Upper lobe of left lung (tissue), 6 donors: ENCODE data around the gene ARHGAP31. TPM values are rescaled to one million over a fixed set of nuclear protein-coding genes. Genes with fewer than 3 reads are reported as not detected.
"Not testable (repeated sequence)": the region's sequence is repeated elsewhere in the genome, so short reads cannot be mapped to it uniquely, and the experiment has no call there.

ENCODE experiments used
- ATAC-seq, 2 donors: fragments of 200-7000 bp; cut with Tn5 transposase; one replicate each; pipeline ENCODE4 v1.9.1; 2022; ENCODE audit warnings: mild to moderate bottlenecking in 2 of 2, moderate library complexity in 2 of 2; ENCODE audit not compliant: low FRiP score in 2 of 2
- DNase-seq, 2 donors: peaks; one replicate each; pipeline ENCODE4 v3.0.0-alpha.2; 2019 to 2020
- H3K27ac ChIP-seq, 4 donors: fragments of 200-600 bp; sonication (generic); one replicate each; pipeline ENCODE4 v1.5.1; 2016 to 2019
- H3K27me3 ChIP-seq, 4 donors: fragments of 200-600 bp; sonication (generic); one replicate each; pipeline ENCODE4 v1.5.1; 2017 to 2019
- H3K36me3 ChIP-seq, 4 donors: fragments of 200-600 bp; sonication (generic); one replicate each; pipeline ENCODE4 v1.5.1; 2016 to 2019
- H3K4me1 ChIP-seq, 4 donors: fragments of 200-600 bp; sonication (generic); one replicate each; pipeline ENCODE4 v1.5.1; 2018 to 2019
- H3K4me3 ChIP-seq, 4 donors: fragments of 200-600 bp; sonication (generic); one replicate each; pipeline ENCODE4 v1.5.1; 2017 to 2019; ENCODE audit warnings: mild to moderate bottlenecking in 2 of 4, moderate library complexity in 1 of 4
- H3K9me3 ChIP-seq, 4 donors: fragments of 200-600 bp; sonication (generic); one replicate each; pipeline ENCODE4 v1.5.1; 2018 to 2019
- CTCF ChIP-seq, 6 experiments: fragments of 450-650 bp in 4 of 6; fragments of 200-600 bp in 2 of 6; sonication (generic) in 2 of 6; IDR thresholded peaks; one replicate each; pipeline ENCODE4 v1.5.1; 2016 to 2019; ENCODE audit warnings: antibody characterized with exemption in 6 of 6
- EP300 ChIP-seq, 4 donors: sonication (generic); formaldehyde crosslinking; IDR thresholded peaks; one replicate each; pipeline ENCODE4 v1.5.1; 2017; ENCODE audit warnings: antibody characterized with exemption in 4 of 4, control low read depth in 2 of 4
- POLR2A ChIP-seq, 4 donors: fragments of 450-650 bp; IDR thresholded peaks; one replicate each; pipeline ENCODE4 v1.5.1; 2016 to 2017; ENCODE audit warnings: antibody characterized with exemption in 4 of 4, mild to moderate bottlenecking in 2 of 4
- POLR2AphosphoS5 ChIP-seq, 2 donors: sonication (generic); formaldehyde crosslinking; IDR thresholded peaks; one replicate each; pipeline ENCODE4 v1.5.1; 2017; ENCODE audit warnings: antibody characterized with exemption in 2 of 2
- WGBS, 2 donors: methylation state at CpG; one replicate each; pipeline ENCODE4 v1.1.5; 2017 to 2018; 5-methylcytosine and 5-hydroxymethylcytosine counted together
- total RNA-seq, 6 donors: library from RNA; depleted of rRNA in 4 of 6; stranded (reverse); fragments of >200 nt in 4 of 6; gene quantifications; one replicate each; pipeline versions ENCODE4 v1.1.0 to v1.2.1, GENCODE V29; 2016 to 2021
- donor health status: DM: no; HTN: no; CAD: no; lungs with moderate emphysema.
- donor health status: DM: no; HTN: yes; CAD: no; lungs with severe emphysema.

ARHGAP31 gene
- total RNA-seq, 6 donors from 2014 or later: 47.1 to 91.0 (median 66.2) TPM

DNA sequence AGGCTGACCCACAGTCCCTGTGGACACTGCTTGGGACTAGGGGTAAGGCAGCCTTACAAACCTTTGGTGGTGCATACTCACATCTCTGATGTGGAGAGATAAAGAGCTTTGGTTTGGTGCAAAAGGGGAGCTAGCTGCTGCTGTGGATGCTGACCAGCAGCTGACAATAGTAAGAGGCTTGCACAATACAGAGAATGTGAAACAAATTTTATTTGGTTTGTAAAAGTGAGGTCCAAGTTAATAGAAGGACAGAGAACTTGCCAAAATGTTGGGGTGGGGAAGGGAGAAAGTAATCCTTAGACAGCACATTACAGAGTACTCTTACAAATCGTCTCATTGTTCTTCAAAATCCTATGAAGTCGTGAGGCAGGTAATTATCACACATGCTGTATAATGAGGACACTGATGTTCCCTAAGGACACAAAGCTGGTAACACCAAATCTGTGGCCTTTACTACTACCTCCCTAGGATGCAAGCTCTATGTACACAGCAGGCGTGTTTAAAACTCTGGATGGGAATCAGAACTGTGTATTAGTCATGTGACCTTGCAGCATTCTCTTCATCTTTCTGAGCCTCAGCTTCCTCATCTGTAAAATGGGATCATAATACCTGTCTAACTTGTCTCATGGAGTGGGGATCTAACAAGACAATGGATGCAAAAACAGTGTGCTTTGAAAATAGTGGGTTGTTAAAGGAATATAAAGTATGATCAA lies 21.6 kb downstream of the ARHGAP31 start:
- Histone ChIP-seq H3K27ac (peak overlapping the region in 1 of 4 donors; percentile 48), H3K27me3 (no peaks in the 10 kb centered on the region), H3K9me3 (no peaks in the 10 kb centered on the region), H3K36me3 (peaks cover 0 to 8% (median 1%) of the 10 kb centered on the region in 4 donors), H3K4me1 (peaks cover 22 to 51% (median 36%) of the 10 kb centered on the region in 4 donors), H3K4me3 (no peak overlapping the region)
- ATAC-seq (no peak), DNase-seq (no peak)
- 69% methylated on average over 3 of the region's 3 CpGs for WGBS, 2 donors
- TF ChIP-seq POLR2AphosphoS5 (IDR thresholded peaks at IDR 0.05): no peak
- no peak for TF ChIP-seq CTCF (IDR thresholded peaks at IDR 0.05)
- no peak for TF ChIP-seq EP300 (IDR thresholded peaks at IDR 0.05)
- no peak for TF ChIP-seq POLR2A (IDR thresholded peaks at IDR 0.05)

GRCh38 chr3:119316313-119316670 lies 22.1 kb downstream of the ARHGAP31 start:
- TF ChIP-seq POLR2AphosphoS5 (IDR thresholded peaks at IDR 0.05) (no peak), POLR2A (IDR thresholded peaks at IDR 0.05) (no peak), EP300 (IDR thresholded peaks at IDR 0.05) (no peak), CTCF (IDR thresholded peaks at IDR 0.05) (no peak)
- Histone ChIP-seq H3K4me3 (no peak overlapping the region), H3K36me3 (peaks cover 0 to 8% (median 1%) of the 10 kb centered on the region in 4 donors), H3K4me1 (peaks cover 16 to 46% (median 32%) of the 10 kb centered on the region in 4 donors), H3K27me3 (no peaks in the 10 kb centered on the region), H3K27ac (peak overlapping the region in 1 of 4 donors; percentile 48), H3K9me3 (no peaks in the 10 kb centered on the region)
- ATAC-seq (no peak), DNase-seq (no peak)

GRCh38 chr3:119318876-119319275 lies 24.7 kb downstream of the ARHGAP31 start:
- no peak overlapping the region for H3K27ac ChIP-seq
- peaks cover 25 to 56% (median 34%) of the 10 kb centered on the region in 4 donors for H3K4me1 ChIP-seq
- TF ChIP-seq POLR2AphosphoS5 (IDR thresholded peaks at IDR 0.05) (no peak), CTCF (IDR thresholded peaks at IDR 0.05) (no peak), EP300 (IDR thresholded peaks at IDR 0.05) (no peak), POLR2A (IDR thresholded peaks at IDR 0.05) (no peak)
- ATAC-seq (no peak), DNase-seq (no peak)
- no peaks in the 10 kb centered on the region for H3K9me3 ChIP-seq
- no peaks in the 10 kb centered on the region for H3K27me3 ChIP-seq
- no peak overlapping the region for H3K4me3 ChIP-seq
- 67 to 75% methylated on average over 3 of the region's 3 CpGs for WGBS, 2 donors
- peaks cover 0 to 3% (median 0%) of the 10 kb centered on the region in 4 donors for H3K36me3 ChIP-seq

DNA sequence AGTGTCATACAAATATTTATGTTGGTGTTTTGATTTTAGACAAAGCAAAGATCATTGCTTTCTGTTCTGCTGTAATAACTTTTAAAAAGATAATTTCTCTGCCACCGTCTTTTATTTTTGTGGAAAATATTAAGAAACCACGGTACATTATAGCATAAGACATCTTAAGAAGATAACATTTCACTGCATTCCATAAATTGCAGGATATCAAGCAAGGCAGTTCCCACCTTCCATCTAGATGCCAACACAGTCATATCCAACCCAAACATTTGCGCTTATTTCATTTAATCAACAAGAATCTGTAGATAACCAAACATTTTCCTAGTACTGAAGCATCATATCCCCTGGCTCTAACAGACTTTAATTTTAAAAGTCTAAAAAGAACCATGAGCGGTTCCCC lies 25.1 kb downstream of the ARHGAP31 start:
- 87 to 88% methylated on average over 4 of the region's 4 CpGs for WGBS, 2 donors
- Histone ChIP-seq H3K4me3 (no peak overlapping the region), H3K36me3 (no peaks in the 10 kb centered on the region), H3K9me3 (no peaks in the 10 kb centered on the region), H3K4me1 (peaks cover 26 to 53% (median 31%) of the 10 kb centered on the region in 4 donors), H3K27ac (peak overlapping the region in 1 of 4 donors; percentile 22), H3K27me3 (no peaks in the 10 kb centered on the region)
- no peak for DNase-seq
- ATAC-seq: no peak
- TF ChIP-seq POLR2AphosphoS5 (IDR thresholded peaks at IDR 0.05) (no peak), POLR2A (IDR thresholded peaks at IDR 0.05) (no peak), CTCF (IDR thresholded peaks at IDR 0.05) (no peak), EP300 (IDR thresholded peaks at IDR 0.05) (no peak)

GRCh38 chr3:119320785-119321184 lies 26.6 kb downstream of the ARHGAP31 start:
- H3K27ac ChIP-seq: peak overlapping the region in 1 of 4 donors; percentile 44
- not testable (repeated sequence) for H3K27me3 ChIP-seq, H3K9me3 ChIP-seq, ATAC-seq, DNase-seq, H3K4me3 ChIP-seq, H3K36me3 ChIP-seq
- peaks cover 19 to 47% (median 25%) of the 10 kb centered on the region in 4 donors for H3K4me1 ChIP-seq
- 68 to 79% methylated on average over 5 of the region's 5 CpGs for whole genome bisulfite sequencing, 2 donors
